GM21619 (cell line): Measurements from ENCODE around the gene MTM1.

ENCODE experiments used
- ATAC-seq: cut with Tn5 transposase; IDR thresholded peaks from one replicate; pipeline ENCODE4 v1.9.1; 2021; ENCODE audit not compliant: unreplicated experiment

The MTM1 gene

DNA sequence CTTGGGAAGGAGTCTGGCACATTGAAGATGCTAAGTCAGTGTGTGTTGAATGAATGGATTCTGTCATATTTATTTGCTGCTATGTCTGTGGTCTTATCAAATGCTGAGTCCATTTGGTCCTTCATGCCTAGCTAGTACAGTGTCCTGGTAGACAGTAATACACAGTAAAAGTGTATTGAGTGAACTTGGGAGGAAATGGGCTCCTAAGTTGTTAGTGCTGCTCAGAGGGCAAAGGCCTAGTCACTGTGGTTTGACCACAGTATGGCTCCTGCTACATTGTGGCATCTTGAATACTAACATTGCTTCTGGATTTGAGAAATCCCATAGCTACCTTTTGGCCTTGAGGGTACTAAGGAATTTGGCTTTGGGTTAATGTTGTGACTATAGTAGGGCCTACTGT, 33.9 kb downstream of the MTM1 start:
- no peak for ATAC-seq

GRCh38 chrX:150602743-150603142, 34.3 kb downstream of the MTM1 start:
- ATAC-seq = no peak

DNA sequence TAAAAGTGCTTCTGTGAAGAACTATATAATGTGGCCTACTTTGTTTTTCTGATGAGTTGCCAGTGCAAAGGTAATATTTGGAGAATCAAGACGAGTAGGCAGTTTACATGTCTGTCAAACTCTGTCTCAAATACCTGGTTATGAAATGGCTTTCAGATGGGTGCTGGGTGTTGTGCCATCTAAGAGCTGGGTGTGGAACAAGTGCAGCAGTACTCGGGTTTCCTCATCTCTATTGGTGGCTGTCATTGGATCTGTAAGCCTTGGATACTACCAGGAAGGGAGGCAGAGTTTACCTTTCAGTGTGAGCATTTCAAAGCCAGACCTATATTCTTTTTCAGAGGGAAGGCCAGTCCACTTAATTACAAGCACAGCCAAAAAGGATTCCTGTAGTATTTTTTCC, 37.2 kb downstream of the MTM1 start:
- no peak for ATAC-seq

DNA sequence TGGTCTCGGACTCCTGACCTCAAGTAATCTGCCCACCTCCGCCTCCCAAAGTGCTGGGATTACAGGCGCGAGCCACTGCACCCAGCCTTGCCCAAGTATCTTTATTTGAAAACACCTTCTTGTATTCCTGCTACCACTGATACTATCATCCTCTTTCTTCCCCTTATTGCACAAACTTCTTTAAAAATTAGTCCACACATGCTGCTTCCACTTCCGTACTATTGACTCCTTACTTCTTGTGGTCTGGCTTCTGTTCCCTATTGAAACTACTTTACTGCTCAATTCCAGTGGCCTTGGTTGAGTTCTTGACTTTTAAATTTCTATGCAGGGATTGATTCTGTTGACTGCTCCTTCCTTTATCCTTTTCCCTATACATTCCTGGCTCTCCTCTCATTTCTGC, 38.8 kb downstream of the MTM1 start:
- no peak for ATAC-seq

DNA sequence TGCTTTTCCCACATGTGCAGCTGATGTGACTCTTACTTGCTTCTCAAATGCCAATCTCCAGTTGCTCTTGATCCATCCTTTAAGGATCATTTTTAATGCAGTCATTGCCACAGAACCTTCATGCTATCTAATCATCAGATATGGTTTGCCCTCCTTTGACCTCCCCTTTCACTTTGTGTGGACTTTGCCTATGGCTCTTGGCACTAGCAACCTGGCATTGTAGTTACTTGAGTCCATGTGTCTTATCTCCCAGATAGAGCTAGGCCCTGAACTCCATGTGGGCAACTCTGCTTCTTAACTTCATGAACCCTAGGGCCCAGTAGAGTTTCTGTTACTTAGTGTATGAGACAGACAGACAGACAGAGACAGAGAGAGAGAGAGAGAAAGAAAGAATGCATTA, 41.6 kb downstream of the MTM1 start:
- ATAC-seq = no peak

DNA sequence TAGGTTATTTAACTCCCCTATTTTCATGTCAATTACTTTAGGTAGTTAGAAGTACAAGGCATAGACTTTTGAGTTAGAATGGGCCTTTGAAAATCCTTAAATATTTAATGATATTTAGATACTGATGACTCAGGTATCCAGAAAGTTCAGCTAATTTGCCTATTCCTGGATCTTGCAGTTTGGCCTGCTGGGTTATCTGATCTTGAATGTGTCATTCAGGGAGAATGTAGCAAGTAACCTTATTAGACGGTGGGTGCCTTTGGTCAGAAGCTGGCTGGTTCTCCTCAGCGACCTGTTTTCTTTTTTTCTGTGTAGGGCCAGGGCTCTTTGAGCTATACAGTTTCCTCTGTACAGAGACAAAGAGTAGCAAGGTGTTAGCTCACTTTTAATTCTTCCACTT, 42.0 kb downstream of the MTM1 start:
- no peak for ATAC-seq

DNA sequence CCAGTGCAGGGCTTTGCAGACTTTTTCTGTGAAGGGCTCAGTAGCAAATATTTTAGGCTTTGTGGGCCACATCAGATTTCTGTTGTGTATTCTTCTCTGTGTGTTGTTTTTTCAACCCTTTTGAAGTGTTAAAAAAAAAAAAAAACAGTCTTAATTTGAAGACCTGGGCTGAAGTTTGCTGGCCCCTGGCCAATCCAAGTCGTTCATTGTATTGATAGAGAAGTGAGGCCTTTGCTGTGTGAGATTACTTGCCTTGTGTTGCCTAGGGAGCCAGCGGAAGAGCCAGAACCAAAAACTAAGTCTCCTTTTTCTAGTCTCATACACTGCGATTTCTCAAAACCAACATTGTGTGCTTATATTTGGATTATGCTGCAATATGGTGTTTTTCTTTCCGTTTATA, 46.9 kb downstream of the MTM1 start:
- no peak for ATAC-seq

GRCh38 chrX:150616179-150616862, 47.9 kb downstream of the MTM1 start:
- no peak for ATAC-seq

GRCh38 chrX:150616863-150617198, 48.4 kb downstream of the MTM1 start:
- no peak for ATAC-seq

DNA sequence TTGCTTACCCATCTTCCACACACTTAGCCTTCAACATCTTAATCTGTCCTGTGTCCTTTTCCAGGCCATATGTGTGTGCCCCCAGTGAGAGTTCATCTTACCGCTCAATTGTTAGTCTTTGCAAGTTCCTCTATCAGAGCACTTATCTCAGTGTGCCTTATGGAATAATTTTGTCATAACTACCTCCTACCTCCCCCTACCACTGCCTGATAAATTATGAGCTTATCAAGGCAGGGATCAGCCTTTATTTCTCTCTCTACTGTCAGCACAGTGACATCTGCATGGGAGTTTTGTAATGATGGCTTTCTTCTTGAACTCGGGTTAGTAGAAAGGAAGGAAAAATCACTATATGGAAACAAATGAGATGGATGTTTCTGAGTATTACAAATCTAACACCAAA, 53.2 kb downstream of the MTM1 start:
- ATAC-seq = no peak

DNA sequence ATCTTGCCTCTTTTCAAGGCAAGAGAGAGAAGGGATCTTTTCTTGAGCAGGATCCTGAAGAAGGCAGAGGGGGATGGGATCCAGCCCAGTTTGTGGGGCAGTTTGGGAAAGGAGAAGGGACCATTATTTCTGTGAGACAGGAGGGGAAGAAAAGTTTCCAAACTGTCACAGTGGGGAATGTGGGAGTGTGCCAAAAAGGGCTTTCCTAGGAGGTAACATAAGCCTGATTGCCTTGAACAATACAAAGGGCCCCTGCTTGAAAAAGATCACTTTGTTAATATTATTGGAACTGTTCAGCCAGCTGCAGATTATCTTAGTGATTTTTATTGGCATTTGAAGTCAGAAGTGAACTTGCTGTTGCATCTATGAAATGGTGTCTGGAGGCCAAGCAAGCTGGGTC, 55.2 kb downstream of the MTM1 start:
- no peak for ATAC-seq

GRCh38 chrX:150625097-150625496, 56.7 kb downstream of the MTM1 start:
- no peak for ATAC-seq

DNA sequence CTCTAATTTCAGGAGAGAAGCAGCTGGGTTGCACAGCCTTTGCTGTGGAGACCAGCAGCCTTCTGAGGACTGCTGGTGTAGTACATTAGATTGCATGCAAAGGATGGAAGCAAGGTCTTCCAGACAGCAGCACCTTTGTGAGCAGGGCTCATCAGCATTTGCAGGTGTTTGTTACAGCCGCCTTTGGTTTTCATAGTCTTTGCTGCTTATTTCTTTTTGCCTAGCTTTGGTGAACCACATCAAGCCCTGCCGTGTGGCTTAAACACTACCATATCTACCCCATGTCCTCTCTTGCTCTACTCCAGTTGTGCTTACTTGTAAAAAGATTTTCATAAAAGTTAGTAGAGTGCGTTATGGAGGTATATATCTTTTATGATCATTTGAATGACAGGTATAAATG, 57.5 kb downstream of the MTM1 start:
- no peak for ATAC-seq

DNA sequence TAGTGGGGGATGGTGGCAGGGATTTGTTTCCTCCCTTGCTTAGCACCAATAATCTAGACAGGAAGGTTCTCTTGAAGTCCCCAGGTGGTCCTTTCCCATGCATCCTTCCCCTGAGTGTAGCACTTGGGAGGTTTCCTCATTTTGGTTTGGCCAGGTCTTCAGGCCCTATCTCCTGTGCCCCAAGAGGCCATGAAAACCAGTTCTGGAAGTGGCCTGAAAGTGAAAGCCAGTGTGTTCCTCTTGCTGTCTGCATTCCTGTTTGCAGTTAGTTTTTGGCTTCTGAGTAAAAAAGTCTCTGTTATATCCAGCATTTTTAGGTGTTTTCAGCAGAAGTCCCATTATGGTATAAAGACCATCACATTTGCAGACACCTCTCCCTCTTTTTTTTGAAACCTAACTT, 59.5 kb downstream of the MTM1 start:
- peak; percentile 98 for ATAC-seq

DNA sequence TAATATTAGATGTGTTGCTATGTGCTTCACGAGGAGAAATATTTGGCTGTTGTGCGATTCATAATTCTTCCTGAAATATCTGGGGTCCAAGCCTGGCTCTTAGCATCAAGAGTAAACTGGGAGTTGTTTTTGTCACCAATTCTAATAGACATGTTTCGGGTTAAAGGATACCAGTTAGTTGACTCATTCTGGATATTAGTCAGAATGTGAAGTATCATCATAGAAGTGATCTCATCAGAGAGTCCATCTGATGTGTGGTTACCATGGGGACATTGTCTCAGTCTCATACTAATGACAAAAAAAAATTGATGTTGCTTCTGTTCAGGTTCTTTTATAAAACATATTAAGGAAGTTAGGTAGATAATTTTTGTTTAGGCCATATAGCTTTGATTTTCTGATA, 67.5 kb downstream of the MTM1 start:
- peak; percentile 94 for ATAC-seq

GRCh38 chrX:150642423-150642822, 74.0 kb downstream of the MTM1 start:
- no peak for ATAC-seq

GRCh38 chrX:150643271-150643670, 74.8 kb downstream of the MTM1 start:
- ATAC-seq = no peak

- ATAC-seq = no peak
These were observed 75.5 kb downstream of the MTM1 start for GRCh38 chrX:150643958-150644357.

GRCh38 chrX:150644422-150644821, 76.0 kb downstream of the MTM1 start:
- ATAC-seq = no peak

- ATAC-seq = no peak
These were observed 78.9 kb downstream of the MTM1 start for GRCh38 chrX:150647331-150647730.

- no peak for ATAC-seq
These were observed 80.0 kb downstream of the MTM1 start for GRCh38 chrX:150648296-150648940.

- no peak for ATAC-seq
These were observed 80.9 kb downstream of the MTM1 start for GRCh38 chrX:150649096-150649870.
